K562 (cell line): ENCODE data around the gene SUPT5H. TPM values are rescaled to one million over a fixed set of nuclear protein-coding genes. Genes with fewer than 3 reads are reported as not detected.

Source experiments
- ARHGAP35 ChIP-seq: fragments of 450-650 bp; IDR thresholded peaks from 2 replicates; pipeline ENCODE4 v1.6.1; 2018; ENCODE audit not compliant: partially characterized antibody
- BCLAF1 ChIP-seq, 2 experiments: fragments of 450-650 bp in 1 of 2; IDR thresholded peaks; 2 replicates each; pipeline ENCODE4 v1.6.1; 2011 to 2017; ENCODE audit warnings: low read depth in 2 of 2, antibody characterized with exemption in 1 of 2, borderline replicate concordance in 1 of 2, low read length in 1 of 2, mild to moderate bottlenecking in 1 of 2, mixed read lengths in 1 of 2; ENCODE audit not compliant: control insufficient read depth in 1 of 2
- CBX2 ChIP-seq: fragments of 200-600 bp; sonication (generic); IDR thresholded peaks from one replicate; pipeline ENCODE4 v1.6.1; 2012; ENCODE audit warnings: mild to moderate bottlenecking, low read length, inconsistent platforms; ENCODE audit not compliant: insufficient read depth, poor library complexity, severe bottlenecking
- DPF2 ChIP-seq: fragments of 450-650 bp; IDR thresholded peaks from 2 replicates; pipeline ENCODE4 v1.6.1; 2016
- ETV6 ChIP-seq, 3 experiments: fragments of 150-350 bp in 1 of 3; sonication (generic) in 1 of 3; formaldehyde crosslinking in 1 of 3; IDR thresholded peaks; 2 replicates each; pipeline versions ENCODE4 v1.6.1 to v1.8.0; 2014 to 2022; ENCODE audit warnings: borderline replicate concordance in 2 of 3, low read depth in 2 of 3, antibody characterized with exemption in 1 of 3, low read length in 1 of 3, mild to moderate bottlenecking in 1 of 3, missing genetic modification reagents in 1 of 3
- HSF4 ChIP-seq: fragments of 250-450 bp; sonication (Bioruptor Pico); IDR thresholded peaks from 2 replicates; pipeline ENCODE4 v2.1.2; 2022; ENCODE audit warnings: mild to moderate bottlenecking, moderate library complexity, borderline replicate concordance
- ILK ChIP-seq: fragments of 450-650 bp; IDR thresholded peaks from 2 replicates; pipeline ENCODE4 v1.6.1; 2016; ENCODE audit warnings: missing genetic modification characterization, low read depth, mild to moderate bottlenecking, missing compliant biosample characterization, moderate library complexity, borderline replicate concordance
- JUN ChIP-seq, 2 experiments: sonication (generic) in 1 of 2; formaldehyde crosslinking in 1 of 2; IDR thresholded peaks; 2 replicates each; pipeline versions ENCODE4 v1.6.1 to v1.8.0; 2012 to 2022; ENCODE audit warnings: borderline replicate concordance in 2 of 2, mild to moderate bottlenecking in 2 of 2, improper control_type of control experiment in 1 of 2, low read depth in 1 of 2, low read length in 1 of 2, missing genetic modification reagents in 1 of 2
- MLLT1 ChIP-seq, 2 experiments: fragments of 450-650 bp; IDR thresholded peaks; 2 replicates each; pipeline ENCODE4 v1.6.1; 2016
- NCOA6 ChIP-seq: fragments of 450-650 bp; IDR thresholded peaks from 2 replicates; pipeline ENCODE4 v1.6.1; 2017; ENCODE audit warnings: mild to moderate bottlenecking
- NUFIP1 ChIP-seq: fragments of 450-650 bp; IDR thresholded peaks from 2 replicates; pipeline ENCODE4 v1.6.1; 2018; ENCODE audit not compliant: partially characterized antibody
- PTRF ChIP-seq: fragments of 450-650 bp; IDR thresholded peaks from 2 replicates; pipeline ENCODE4 v1.6.1; 2016; ENCODE audit warnings: mild to moderate bottlenecking, missing genetic modification characterization, missing compliant biosample characterization
- SPI1 ChIP-seq: IDR thresholded peaks from 2 replicates; pipeline ENCODE4 v1.6.1; 2011; ENCODE audit warnings: low read depth, low read length, control low read depth, borderline replicate concordance
- ZBTB1 ChIP-seq: sonication (generic); formaldehyde crosslinking; IDR thresholded peaks from 2 replicates; pipeline ENCODE4 v1.8.1; 2023; ENCODE audit warnings: missing genetic modification reagents, low read depth, mild to moderate bottlenecking, borderline replicate concordance
- ZBTB17 ChIP-seq: fragments of 450-650 bp; formaldehyde crosslinking; IDR thresholded peaks from 2 replicates; pipeline ENCODE4 v1.4.0; 2020; ENCODE audit warnings: mild to moderate bottlenecking
- ZBTB8A ChIP-seq: fragments of 450-650 bp; IDR thresholded peaks from 2 replicates; pipeline ENCODE4 v1.6.1; 2018; ENCODE audit warnings: mild to moderate bottlenecking, moderate library complexity; ENCODE audit not compliant: partially characterized antibody
- ZHX1 ChIP-seq: fragments of 150-350 bp; conservative IDR thresholded peaks from 2 replicates; pipeline ENCODE4 v1.6.1; 2014; ENCODE audit warnings: low read length
- polyA plus RNA-seq, 8 experiments: library from polyadenylated mRNA; depleted of rRNA in 4 of 8; stranded (reverse) in 5 of 8; unstranded in 3 of 8; fragments of >200 nt; fragmentation: Nextera tagmentation in 2 of 8; fragmentation: Illumina TruSeq in 1 of 8; extraction: Ambion mirVana in 2 of 8; extraction: Trizol in 1 of 8; gene quantifications; 2 replicates each; pipeline versions ENCODE4 v1.2.1 to v1.2.3, GENCODE V29; 2011 to 2014; ENCODE audit warnings: inconsistent platforms in 1 of 8, missing spikeins in 1 of 8
- total RNA-seq, 7 experiments: library from RNA; depleted of rRNA in 6 of 7; stranded (reverse); fragments of >200 nt in 6 of 7; fragmentation: Illumina TruSeq in 2 of 7; extraction: Trizol in 2 of 7; gene quantifications; 2 replicates each; pipeline versions ENCODE4 v1.2.1 to v1.2.3, GENCODE V29; 2011 to 2021; ENCODE audit warnings: low replicate concordance in 1 of 7

The SUPT5H gene
- total and polyA plus RNA-seq, 9 of the 15 experiments (the other 6 are each of a cell fraction or from before 2014, with no cell fraction given) = 13.3 to 85.9 (median 35.9) TPM

- TF ChIP-seq ZHX1 (no peak), ZBTB1 (CRISPR knock-in tag) (0 out of 2 replicates have a peak, but pooled peaks have one; percentile 30), NUFIP1 (no peak), MLLT1 (IDR thresholded peaks at IDR 0.05) (0 out of 4 replicates have a peak, but pooled peaks of 1 of the 2 experiments have one; percentile 42), CBX2 (no peak), ZBTB8A (no peak), PTRF (tag) (no peak), BCLAF1 (IDR thresholded peaks at IDR 0.05; ENCODE audit: borderline replicate concordance in 1 of 2, control insufficient read depth in 1 of 2, low read depth in 2 of 2, low read length in 1 of 2) (no peak), NCOA6 (no peak), ARHGAP35 (no peak), ETV6 (IDR thresholded peaks at IDR 0.05; ENCODE audit: borderline replicate concordance in 1 of 2, low read depth in 2 of 2, low read length in 1 of 2) (no peak), ETV6 (CRISPR knock-in tag; IDR thresholded peaks at IDR 0.05; ENCODE audit: borderline replicate concordance) (no peak), SPI1 (no peak), DPF2 (peak; percentile 15; the same call in 1 of the 2 replicates), ILK (tag) (no peak), HSF4 (no peak), JUN (IDR thresholded peaks at IDR 0.05; ENCODE audit: borderline replicate concordance, low read depth, low read length) (no peak), JUN (CRISPR knock-in tag; IDR thresholded peaks at IDR 0.05; ENCODE audit: borderline replicate concordance) (no peak; the same call in 1 of the 2 replicates), ZBTB17 (CRISPR knock-in tag) (peak; percentile 75)
These were observed 43.6 kb upstream of the SUPT5H start (continued) for GRCh38 chr19:39401549-39402345.
